ENCODE measurements around the gene CDK5.
"Not testable (repeated sequence)": the region's sequence is repeated elsewhere in the genome, so short reads cannot be mapped to it uniquely, and the experiment has no call there.

Gene CDK5

GRCh38 chr7:151013733-151014497 is 43.8 kb downstream of the CDK5 start:
- DNase-seq (ENCODE audit: low read depth in 2 of 2) = peak; percentile 59 to 78

- no peak for DNase-seq (ENCODE audit: low read depth in 2 of 2)
Measured at GRCh38 chr7:151013356-151013732, 44.4 kb downstream of the CDK5 start.

- DNase-seq (ENCODE audit: low read depth in 2 of 2) = no peak
Measured at GRCh38 chr7:151012911-151013347, 44.8 kb downstream of the CDK5 start.

GRCh38 chr7:151012031-151012692 is 45.5 kb downstream of the CDK5 start:
- no peak for DNase-seq (ENCODE audit: low read depth in 2 of 2)

GRCh38 chr7:151011616-151012015 is 46.1 kb downstream of the CDK5 start:
- not testable (repeated sequence) for DNase-seq (ENCODE audit: low read depth in 2 of 2)

- DNase-seq (ENCODE audit: low read depth in 2 of 2) = no peak
Measured at GRCh38 chr7:151011097-151011409, 46.6 kb downstream of the CDK5 start.

- DNase-seq (ENCODE audit: low read depth in 2 of 2) = no peak
Measured at GRCh38 chr7:151010307-151011096, 47.2 kb downstream of the CDK5 start.

GRCh38 chr7:151010037-151010306 is 47.7 kb downstream of the CDK5 start:
- DNase-seq (ENCODE audit: low read depth in 2 of 2) = no peak

- no peak for DNase-seq (ENCODE audit: low read depth in 2 of 2)
Measured at GRCh38 chr7:151009327-151010036, 48.2 kb downstream of the CDK5 start.

GRCh38 chr7:151008511-151009323 is 49.0 kb downstream of the CDK5 start:
- peak; percentile 62 to 65 for DNase-seq (ENCODE audit: low read depth in 2 of 2)

GRCh38 chr7:151008143-151008510 is 49.6 kb downstream of the CDK5 start:
- no peak for DNase-seq (ENCODE audit: low read depth in 2 of 2)

- no peak for DNase-seq (ENCODE audit: low read depth in 2 of 2)
Measured at GRCh38 chr7:151007469-151007898, 50.2 kb downstream of the CDK5 start.

- no peak for DNase-seq (ENCODE audit: low read depth in 2 of 2)
Measured at GRCh38 chr7:151006590-151007300, 51.0 kb downstream of the CDK5 start.

- DNase-seq (ENCODE audit: low read depth in 2 of 2) = no peak
Measured at GRCh38 chr7:151005566-151005965, 52.1 kb downstream of the CDK5 start.
